Measurements from ENCODE around the gene UBA52. TPM values are rescaled to one million over a fixed set of nuclear protein-coding genes. Genes with fewer than 3 reads are reported as not detected.
A peak's percentile ranks its signal among the peaks of the same experiment; 100 is the strongest.

Gene UBA52
- total RNA-seq, 1 experiment from 2014 or later: 1,265 TPM

DNA sequence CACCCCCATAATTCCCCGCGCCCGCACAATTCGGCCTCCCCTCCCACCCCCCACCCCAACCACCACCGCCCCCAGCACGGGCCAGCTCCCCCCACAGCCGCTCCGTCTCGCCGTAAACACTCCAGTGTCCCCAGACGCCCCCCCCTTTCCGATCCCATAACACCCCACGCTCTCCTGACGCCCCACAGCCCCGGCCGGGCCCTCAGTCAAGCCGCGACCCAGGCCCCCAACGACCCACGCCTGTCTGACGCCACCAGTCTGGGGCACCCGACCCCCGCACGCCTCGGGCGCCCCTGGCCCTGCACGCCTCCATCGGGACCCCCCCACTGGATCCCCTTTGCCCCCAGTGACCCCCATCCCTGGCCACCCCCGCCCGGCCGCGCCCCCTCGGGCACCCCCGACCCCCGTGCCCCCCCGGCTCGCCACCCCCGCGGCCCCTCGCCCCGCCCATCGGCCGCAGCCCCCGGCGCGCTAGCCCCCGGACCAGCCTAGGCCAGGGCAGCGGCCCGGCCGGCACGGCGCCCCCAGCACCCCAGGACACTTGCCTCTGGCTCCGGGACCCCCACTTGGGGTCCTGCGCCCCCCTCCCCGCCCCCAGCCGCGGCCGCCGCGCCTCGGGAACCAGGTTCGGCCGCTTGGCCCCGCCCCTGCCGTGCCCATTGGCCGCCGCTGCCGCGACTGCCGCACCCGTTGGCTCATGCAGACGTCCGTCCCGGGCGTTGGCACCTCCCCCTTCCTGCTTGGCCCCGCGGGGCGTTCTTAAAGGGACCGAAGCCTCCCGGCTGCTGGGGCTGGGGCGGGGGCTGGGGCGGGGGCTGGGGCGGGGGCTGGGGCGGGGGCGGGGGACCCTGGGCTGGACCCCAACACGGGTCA, 28.5 kb upstream of the UBA52 start, which contains the start of gene FKBP8:
FKBP8 (minus strand) TSS at position 633 of the 873 bp plus-strand sequence. CDS start 1,603 bp downstream, outside the sequence.
- H3K36me3 Mint-ChIP-seq (ENCODE audit: insufficient read depth in 1 of 3, low read depth in 3 of 3): peaks cover 13 to 36% (median 33%) of the 10 kb centered on the region in 3 experiments; a peak in 6 of 7 replicates
- Histone ChIP-seq H4K8ac (replicated peaks; ENCODE audit: insufficient read length, low read depth, low read length) (no peak within 1 kb of the TSS), H3K14ac (ENCODE audit: insufficient read depth, low read length) (peak within 1 kb of the TSS; percentile 53), H3K27ac (ENCODE audit: insufficient read length, low read depth, low read length) (no peak within 1 kb of the TSS), H3K18ac (ENCODE audit: insufficient read length, low read depth, low read length) (peak within 1 kb of the TSS; percentile 29), H3K79me1 (ENCODE audit: insufficient read depth, low read depth, low read length, poor library complexity, severe bottlenecking) (peaks cover 3% of the 10 kb centered on the region), H2AFZ (ENCODE audit: low read length) (no peak within 1 kb of the TSS), H2BK20ac (ENCODE audit: low read depth, low read length, poor library complexity, severe bottlenecking) (no peak within 1 kb of the TSS), H2BK120ac (ENCODE audit: low read depth, low read length, poor library complexity, severe bottlenecking) (no peak within 1 kb of the TSS), H2AK5ac (ENCODE audit: insufficient read length, low read length) (no peak within 1 kb of the TSS), H2BK12ac (ENCODE audit: insufficient read length, low read depth, low read length) (no peak within 1 kb of the TSS), H3K23ac (ENCODE audit: insufficient read length, low read depth, low read length) (no peak within 1 kb of the TSS), H3K9ac (ENCODE audit: extremely low read depth, insufficient read length, low read length) (peak within 1 kb of the TSS; percentile 78), H3K56ac (ENCODE audit: insufficient read length, low read depth, low read length) (no peak within 1 kb of the TSS), H3T11ph (ENCODE audit: low read length) (no peak within 1 kb of the TSS), H4K5ac (ENCODE audit: insufficient read length, low read depth, low read length) (no peak within 1 kb of the TSS), H4K91ac (ENCODE audit: insufficient read length, low read depth, low read length) (no peak within 1 kb of the TSS), H2BK5ac (ENCODE audit: insufficient read length, low read length) (no peak within 1 kb of the TSS), H3K79me2 (ENCODE audit: insufficient read depth, low read length) (no peaks in the 10 kb centered on the region), H3K4me2 (ENCODE audit: insufficient read depth, insufficient read length, low read length) (peak within 1 kb of the TSS; percentile 87), H3K4me1 (ENCODE audit: insufficient read depth, low read length) (0 out of 2 replicates have a peak, but pooled peaks cover 2% of the 10 kb centered on the region), H3K9me3 (ENCODE audit: control insufficient read depth, low read depth, low read length) (no peaks in the 10 kb centered on the region), H3K23me2 (ENCODE audit: insufficient read length, low read depth, low read length, poor library complexity, severe bottlenecking) (peaks cover 8% of the 10 kb centered on the region), H3K27me3 (ENCODE audit: insufficient read depth, low read length) (no peaks in the 10 kb centered on the region), H4K20me1 (ENCODE audit: control insufficient read depth, insufficient read depth, insufficient read length) (no peaks in the 10 kb centered on the region), H3K4ac (ENCODE audit: low read depth, low read length) (no peak within 1 kb of the TSS), H2BK15ac (ENCODE audit: low read depth, low read length) (no peak within 1 kb of the TSS)
- no CpG with 5 or more reads among the region's 86 CpGs for WGBS (ENCODE audit: extremely low coverage, insufficient read length, low lambda C conversion rate)
- peak; percentile 93 for DNase-seq
- H3K4me3 Mint-ChIP-seq: peak within 1 kb of the TSS; percentile 80 to 88
- TF ChIP-seq, protein P1, sequence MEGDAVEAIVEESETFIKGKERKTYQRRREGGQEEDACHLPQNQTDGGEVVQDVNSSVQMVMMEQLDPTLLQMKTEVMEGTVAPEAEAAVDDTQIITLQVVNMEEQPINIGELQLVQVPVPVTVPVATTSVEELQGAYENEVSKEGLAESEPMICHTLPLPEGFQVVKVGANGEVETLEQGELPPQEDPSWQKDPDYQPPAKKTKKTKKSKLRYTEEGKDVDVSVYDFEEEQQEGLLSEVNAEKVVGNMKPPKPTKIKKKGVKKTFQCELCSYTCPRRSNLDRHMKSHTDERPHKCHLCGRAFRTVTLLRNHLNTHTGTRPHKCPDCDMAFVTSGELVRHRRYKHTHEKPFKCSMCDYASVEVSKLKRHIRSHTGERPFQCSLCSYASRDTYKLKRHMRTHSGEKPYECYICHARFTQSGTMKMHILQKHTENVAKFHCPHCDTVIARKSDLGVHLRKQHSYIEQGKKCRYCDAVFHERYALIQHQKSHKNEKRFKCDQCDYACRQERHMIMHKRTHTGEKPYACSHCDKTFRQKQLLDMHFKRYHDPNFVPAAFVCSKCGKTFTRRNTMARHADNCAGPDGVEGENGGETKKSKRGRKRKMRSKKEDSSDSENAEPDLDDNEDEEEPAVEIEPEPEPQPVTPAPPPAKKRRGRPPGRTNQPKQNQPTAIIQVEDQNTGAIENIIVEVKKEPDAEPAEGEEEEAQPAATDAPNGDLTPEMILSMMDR (conservative IDR thresholded peaks at IDR 0.05): no peak
- peak within 1 kb of the TSS; percentile 92 to 96 (median 93); a peak in 6 of 7 replicates for H3K27ac Mint-ChIP-seq
- 0 out of 2 replicates have a peak, but pooled peaks cover 1% of the 10 kb centered on the region for H3K27me3 Mint-ChIP-seq (ENCODE audit: low read depth)
- H3K9me3 Mint-ChIP-seq: no peaks in the 10 kb centered on the region
- peaks cover 12% of the 10 kb centered on the region in 2 experiments for H3K4me1 Mint-ChIP-seq

Measured in H9 (cell line).